Mesenchymal stem cell (in vitro differentiated cells and primary cell): ENCODE measurements around the gene TSPAN15.

Source experiments
- DNase-seq: peaks from one replicate; pipeline ENCODE4 v3.0.0-alpha.2; 2013
- H2AFZ ChIP-seq: one replicate; pipeline ENCODE4 v1.6.1; 2013; ENCODE audit warnings: low read depth, mild to moderate bottlenecking, control low read depth, inconsistent platforms, low read length, moderate library complexity
- H2AK5ac ChIP-seq: 2 replicates; pipeline ENCODE4 v1.6.1; 2013; ENCODE audit warnings: low read length, moderate library complexity, mild to moderate bottlenecking, inconsistent platforms; ENCODE audit not compliant: severe bottlenecking
- H2BK120ac ChIP-seq: one replicate; pipeline ENCODE4 v1.6.1; 2013; ENCODE audit warnings: low read depth, mild to moderate bottlenecking, inconsistent platforms, low read length, moderate library complexity
- H2BK12ac ChIP-seq, 2 experiments: one replicate each; pipeline ENCODE4 v1.6.1; 2013; ENCODE audit warnings: inconsistent platforms in 2 of 2, low read length in 2 of 2, mild to moderate bottlenecking in 2 of 2, moderate library complexity in 2 of 2, control low read depth in 1 of 2
- H2BK15ac ChIP-seq: one replicate; pipeline ENCODE4 v1.6.1; 2013; ENCODE audit warnings: mild to moderate bottlenecking, low read depth, inconsistent platforms; ENCODE audit not compliant: poor library complexity, severe bottlenecking
- H2BK5ac ChIP-seq: 2 replicates; pipeline ENCODE4 v1.6.1; 2013; ENCODE audit warnings: low read depth, mild to moderate bottlenecking, low read length, control low read depth, inconsistent platforms; ENCODE audit not compliant: poor library complexity, severe bottlenecking
- H3K14ac ChIP-seq, 2 experiments: one replicate each; pipeline ENCODE4 v1.6.1; 2013; ENCODE audit warnings: inconsistent platforms in 2 of 2, low read length in 2 of 2, control low read depth in 1 of 2, mild to moderate bottlenecking in 1 of 2, moderate library complexity in 1 of 2
- H3K18ac ChIP-seq, 2 experiments: one replicate each; pipeline ENCODE4 v1.6.1; 2013; ENCODE audit warnings: inconsistent platforms in 2 of 2, low read length in 2 of 2, control low read depth in 1 of 2, low read depth in 1 of 2, mild to moderate bottlenecking in 1 of 2
- H3K23ac ChIP-seq, 2 experiments: one replicate each; pipeline ENCODE4 v1.6.1; 2013; ENCODE audit warnings: inconsistent platforms in 2 of 2, low read length in 2 of 2, mild to moderate bottlenecking in 2 of 2, moderate library complexity in 2 of 2, control low read depth in 1 of 2
- H3K27ac ChIP-seq: 2 replicates; pipeline ENCODE4 v1.5.1; 2013; ENCODE audit warnings: mild to moderate bottlenecking, moderate library complexity, low read length, control low read depth, inconsistent platforms; ENCODE audit not compliant: poor library complexity, severe bottlenecking
- H3K27me3 ChIP-seq, 2 experiments: 2 replicates each; pipeline versions ENCODE4 v1.6.1 to v1.7.0; 2013; ENCODE audit warnings: low read length in 2 of 2, mild to moderate bottlenecking in 2 of 2, moderate library complexity in 2 of 2, control low read depth in 1 of 2, inconsistent platforms in 1 of 2; ENCODE audit not compliant: control insufficient read depth in 1 of 2, insufficient read depth in 1 of 2
- H3K36me3 ChIP-seq, 2 experiments: 2 replicates each; pipeline versions ENCODE4 v1.6.1 to v1.7.0; 2013; ENCODE audit warnings: low read length in 2 of 2, control low read depth in 1 of 2, inconsistent platforms in 1 of 2, low read depth in 1 of 2, mild to moderate bottlenecking in 1 of 2; ENCODE audit not compliant: insufficient read depth in 2 of 2, control insufficient read depth in 1 of 2
- H3K4ac ChIP-seq, 2 experiments: one replicate each; pipeline ENCODE4 v1.6.1; 2013; ENCODE audit warnings: inconsistent platforms in 2 of 2, low read length in 2 of 2, mild to moderate bottlenecking in 2 of 2, moderate library complexity in 2 of 2, control low read depth in 1 of 2, low read depth in 1 of 2
- H3K4me1 ChIP-seq: 2 replicates; pipeline ENCODE4 v1.6.1; 2013; ENCODE audit warnings: low read depth, low read length, control low read depth; ENCODE audit not compliant: control insufficient read depth, insufficient read depth
- H3K4me2 ChIP-seq: 2 replicates; pipeline ENCODE4 v1.6.1; 2013; ENCODE audit warnings: low read length, mild to moderate bottlenecking, inconsistent platforms; ENCODE audit not compliant: poor library complexity, severe bottlenecking
- H3K4me3 ChIP-seq, 2 experiments: 2 replicates each; pipeline versions ENCODE4 v1.5.1 to v1.7.0; 2013; ENCODE audit warnings: low read length in 2 of 2, mild to moderate bottlenecking in 2 of 2, control low read depth in 1 of 2, low read depth in 1 of 2; ENCODE audit not compliant: insufficient read depth in 1 of 2
- H3K79me1 ChIP-seq: replicated peaks from 2 replicates; pipeline ENCODE4 v1.6.1; 2013; ENCODE audit warnings: mild to moderate bottlenecking, control low read depth, low read length, inconsistent platforms; ENCODE audit not compliant: poor library complexity, severe bottlenecking
- H3K9ac ChIP-seq: 2 replicates; pipeline ENCODE4 v1.7.0; 2013; ENCODE audit warnings: mild to moderate bottlenecking, low read length, moderate library complexity
- H3K9me3 ChIP-seq: 2 replicates; pipeline ENCODE4 v1.7.0; 2013; ENCODE audit warnings: mild to moderate bottlenecking, low read length; ENCODE audit not compliant: control insufficient read depth
- H4K8ac ChIP-seq: one replicate; pipeline ENCODE4 v1.6.1; 2013; ENCODE audit warnings: inconsistent platforms, mild to moderate bottlenecking, low read length, moderate library complexity
- H4K91ac ChIP-seq: one replicate; pipeline ENCODE4 v1.6.1; 2013; ENCODE audit warnings: mild to moderate bottlenecking, low read length, inconsistent platforms
- WGBS: methylation state at CpG from one replicate; pipeline ENCODE4 v1.1.7; 2013; ENCODE audit warnings: mixed read lengths; 5-methylcytosine and 5-hydroxymethylcytosine counted together

TSPAN15 gene

GRCh38 chr10:69404786-69405185 is 46.5 kb upstream of the TSPAN15 start:
- Histone ChIP-seq H3K79me1 (peaks cover 5% of the 10 kb centered on the region), H2BK15ac (no peak overlapping the region)
- DNase-seq = no peak

GRCh38 chr10:69405221-69405620 is 46.0 kb upstream of the TSPAN15 start:
- peaks cover 33 to 35% of the 10 kb centered on the region in 2 experiments for H3K36me3 ChIP-seq

More at GRCh38 chr10:69404786-69405185, 46.5 kb upstream of the TSPAN15 start:
- H3K9me3 ChIP-seq = no peaks in the 10 kb centered on the region
- H2BK5ac ChIP-seq = no peak overlapping the region
- H3K9ac ChIP-seq = peak overlapping the region; percentile 43
- H3K4ac ChIP-seq = no peak overlapping the region
- H3K4me1 ChIP-seq = peaks cover 12% of the 10 kb centered on the region
- H3K27ac ChIP-seq = no peak overlapping the region
- H3K14ac ChIP-seq = no peak overlapping the region
- no peak overlapping the region for H3K18ac ChIP-seq
- no peak overlapping the region for H4K91ac ChIP-seq
- 90% methylated on average over 10 of the region's 10 CpGs for WGBS
- no peaks in the 10 kb centered on the region for H3K27me3 ChIP-seq
- H3K23ac ChIP-seq = no peak overlapping the region
- peaks cover 37 to 40% of the 10 kb centered on the region in 2 experiments for H3K36me3 ChIP-seq
- H4K8ac ChIP-seq = no peak overlapping the region
- H3K4me2 ChIP-seq = no peak overlapping the region
- H3K4me3 ChIP-seq = peak overlapping the region in 1 of 2 experiments; percentile 22
- H2BK12ac ChIP-seq = peak overlapping the region in 1 of 2 experiments; percentile 15
- no peak overlapping the region for H2AK5ac ChIP-seq
- no peak overlapping the region for H2AFZ ChIP-seq
- H2BK120ac ChIP-seq = no peak overlapping the region

GRCh38 chr10:69406302-69406811 is 44.9 kb upstream of the TSPAN15 start:
- Histone ChIP-seq H4K91ac (peak overlapping the region; percentile 46), H2AFZ (no peak overlapping the region), H3K9me3 (no peaks in the 10 kb centered on the region), H4K8ac (peak overlapping the region; percentile 20), H3K79me1 (peaks cover 2% of the 10 kb centered on the region), H2BK5ac (no peak overlapping the region), H3K18ac (no peak overlapping the region), H3K4me2 (no peak overlapping the region), H3K27ac (no peak overlapping the region), H3K4me1 (peaks cover 12% of the 10 kb centered on the region), H3K9ac (peak overlapping the region; percentile 56), H2BK15ac (no peak overlapping the region), H3K36me3 (peaks cover 22 to 24% of the 10 kb centered on the region in 2 experiments), H2BK12ac (no peak overlapping the region), H2BK120ac (no peak overlapping the region), H3K4ac (peak overlapping the region in 1 of 2 experiments; percentile 28), H3K14ac (no peak overlapping the region), H3K27me3 (no peaks in the 10 kb centered on the region), H3K23ac (no peak overlapping the region), H3K4me3 (no peak overlapping the region), H2AK5ac (no peak overlapping the region)
- 45% methylated on average over 4 of the region's 5 CpGs for WGBS
- peak; percentile 42 for DNase-seq

More at GRCh38 chr10:69405221-69405620, 46.0 kb upstream of the TSPAN15 start:
- H4K91ac ChIP-seq = no peak overlapping the region
- no peak overlapping the region for H3K27ac ChIP-seq
- no peak overlapping the region for H3K4me3 ChIP-seq
- H3K23ac ChIP-seq = no peak overlapping the region
- no peak overlapping the region for H3K4me2 ChIP-seq
- peak; percentile 39 for DNase-seq
- WGBS = 75% methylated on average over 2 of the region's 4 CpGs
- H3K9me3 ChIP-seq = no peaks in the 10 kb centered on the region
- no peak overlapping the region for H3K18ac ChIP-seq
- H3K4ac ChIP-seq = no peak overlapping the region
- no peak overlapping the region for H2BK15ac ChIP-seq
- H2AFZ ChIP-seq = no peak overlapping the region
- no peak overlapping the region for H2BK120ac ChIP-seq
- peak overlapping the region; percentile 43 for H3K9ac ChIP-seq
- peaks cover 3% of the 10 kb centered on the region for H3K79me1 ChIP-seq
- H3K4me1 ChIP-seq = peaks cover 12% of the 10 kb centered on the region
- H3K27me3 ChIP-seq = no peaks in the 10 kb centered on the region
- H2AK5ac ChIP-seq = no peak overlapping the region
- H2BK5ac ChIP-seq = no peak overlapping the region
- no peak overlapping the region for H2BK12ac ChIP-seq
- H4K8ac ChIP-seq = no peak overlapping the region
- H3K14ac ChIP-seq = no peak overlapping the region

- H3K9me3 ChIP-seq = no peaks in the 10 kb centered on the region
- H3K27ac ChIP-seq = no peak overlapping the region
- H4K8ac ChIP-seq = peak overlapping the region; percentile 57
- no peak overlapping the region for H3K18ac ChIP-seq
- WGBS = 85% methylated on average over 6 of the region's 6 CpGs
- H3K4me3 ChIP-seq = no peak overlapping the region
- no peak overlapping the region for H3K4me2 ChIP-seq
- H3K27me3 ChIP-seq = no peaks in the 10 kb centered on the region
- H3K4ac ChIP-seq = peak overlapping the region; percentile 17 to 29
- no peak overlapping the region for H2BK5ac ChIP-seq
- H3K9ac ChIP-seq = peak overlapping the region; percentile 56
- peaks cover 16 to 18% of the 10 kb centered on the region in 2 experiments for H3K36me3 ChIP-seq
- no peak overlapping the region for H2BK120ac ChIP-seq
- no peak overlapping the region for H3K23ac ChIP-seq
- peaks cover 1% of the 10 kb centered on the region for H3K79me1 ChIP-seq
- H4K91ac ChIP-seq = peak overlapping the region; percentile 21
- peak overlapping the region; percentile 36 for H2AK5ac ChIP-seq
- H3K4me1 ChIP-seq = peaks cover 12% of the 10 kb centered on the region
- H2AFZ ChIP-seq = peak overlapping the region; percentile 10
- H3K14ac ChIP-seq = peak overlapping the region in 1 of 2 experiments; percentile 18
- no peak for DNase-seq
- no peak overlapping the region for H2BK15ac ChIP-seq
- H2BK12ac ChIP-seq = peak overlapping the region in 1 of 2 experiments; percentile 29
Measured at GRCh38 chr10:69406816-69407580, 44.3 kb upstream of the TSPAN15 start.
